Peyer's patch (tissue), 4 donors: ENCODE data around the gene ZNFX1. TPM values are rescaled to one million over a fixed set of nuclear protein-coding genes. Genes with fewer than 3 reads are reported as not detected.

Experiments
- DNase-seq, 3 donors: peaks; one replicate each; pipeline ENCODE4 v3.0.0-alpha.2; 2017 to 2019
- H3K27ac ChIP-seq, 4 donors: fragments of 200-600 bp; sonication (generic); one replicate each; pipeline ENCODE4 v1.5.1; 2016 to 2019
- H3K27me3 ChIP-seq, 2 donors: fragments of 200-600 bp; sonication (generic); one replicate each; pipeline ENCODE4 v1.5.1; 2019
- H3K36me3 ChIP-seq, 3 donors: fragments of 200-600 bp; sonication (generic); one replicate each; pipeline ENCODE4 v1.5.1; 2016 to 2019
- H3K4me1 ChIP-seq, 4 donors: fragments of 200-600 bp; sonication (generic); one replicate each; pipeline ENCODE4 v1.5.1; 2016 to 2019
- H3K4me3 ChIP-seq, 4 donors: fragments of 200-600 bp; sonication (generic); 1 replicate in 3 of 4; 2 replicates in 1 of 4; pipeline ENCODE4 v1.5.1; 2016 to 2019; ENCODE audit warnings: mild to moderate bottlenecking in 1 of 4
- H3K9me3 ChIP-seq, 4 donors: fragments of 200-600 bp; sonication (generic); one replicate each; pipeline ENCODE4 v1.5.1; 2016 to 2019; ENCODE audit warnings: mild to moderate bottlenecking in 1 of 4
- CTCF ChIP-seq, 6 experiments: fragments of 450-650 bp in 4 of 6; fragments of 200-600 bp in 2 of 6; sonication (generic) in 1 of 6; IDR thresholded peaks; one replicate each; pipeline ENCODE4 v1.5.1; 2017 to 2019; ENCODE audit warnings: antibody characterized with exemption in 6 of 6, mild to moderate bottlenecking in 3 of 6, moderate library complexity in 1 of 6
- POLR2A ChIP-seq, 2 donors: fragments of 450-650 bp; IDR thresholded peaks; one replicate each; pipeline ENCODE4 v1.5.1; 2017; ENCODE audit warnings: antibody characterized with exemption in 2 of 2, mild to moderate bottlenecking in 2 of 2, moderate library complexity in 2 of 2
- total RNA-seq, 4 donors: library from RNA; depleted of rRNA; stranded (reverse); fragments of >200 nt; gene quantifications; one replicate each; pipeline ENCODE4 v1.1.0, GENCODE V29; 2016

Gene ZNFX1
- total RNA-seq, 4 donors from 2014 or later = 33.4 to 40.3 (median 36.4) TPM

GRCh38 chr20:49286689-49287551 is 9.1 kb upstream of the ZNFX1 start:
- H3K27ac ChIP-seq = no peak overlapping the region
- TF ChIP-seq CTCF (IDR thresholded peaks at IDR 0.05) (no peak), POLR2A (IDR thresholded peaks at IDR 0.05) (no peak)
- DNase-seq = no peak
- H3K4me1 ChIP-seq = no peaks in the 10 kb centered on the region
- H3K4me3 ChIP-seq = no peak overlapping the region
- no peaks in the 10 kb centered on the region for H3K27me3 ChIP-seq
- peaks cover 0 to 100% (median 13%) of the 10 kb centered on the region in 3 donors for H3K36me3 ChIP-seq
- H3K9me3 ChIP-seq = peaks cover 0 to 34% (median 15%) of the 10 kb centered on the region in 4 donors

GRCh38 chr20:49285813-49286494 is 8.1 kb upstream of the ZNFX1 start:
- Histone ChIP-seq H3K27me3 (no peaks in the 10 kb centered on the region), H3K36me3 (peaks cover 0 to 100% (median 13%) of the 10 kb centered on the region in 3 donors), H3K4me3 (no peak overlapping the region), H3K27ac (no peak overlapping the region), H3K4me1 (no peaks in the 10 kb centered on the region), H3K9me3 (peaks cover 0 to 39% (median 19%) of the 10 kb centered on the region in 4 donors)
- TF ChIP-seq CTCF (IDR thresholded peaks at IDR 0.05) = no peak
- TF ChIP-seq POLR2A (IDR thresholded peaks at IDR 0.05) = no peak
- no peak for DNase-seq

GRCh38 chr20:49285233-49285668 is 7.4 kb upstream of the ZNFX1 start:
- H3K4me3 ChIP-seq = no peak overlapping the region
- no peak overlapping the region for H3K27ac ChIP-seq
- peaks cover 0 to 100% (median 13%) of the 10 kb centered on the region in 3 donors for H3K36me3 ChIP-seq
- no peak for TF ChIP-seq POLR2A (IDR thresholded peaks at IDR 0.05)
- TF ChIP-seq CTCF (IDR thresholded peaks at IDR 0.05) = no peak
- no peak for DNase-seq
- no peaks in the 10 kb centered on the region for H3K27me3 ChIP-seq
- H3K4me1 ChIP-seq = peaks cover 0 to 4% (median 0%) of the 10 kb centered on the region in 4 donors
- peaks cover 0 to 45% (median 21%) of the 10 kb centered on the region in 4 donors for H3K9me3 ChIP-seq

- peaks cover 0 to 49% (median 21%) of the 10 kb centered on the region in 4 donors for H3K9me3 ChIP-seq
- no peaks in the 10 kb centered on the region for H3K27me3 ChIP-seq
- TF ChIP-seq POLR2A (IDR thresholded peaks at IDR 0.05) (no peak), CTCF (IDR thresholded peaks at IDR 0.05) (no peak)
These were observed 7.0 kb upstream of the ZNFX1 start for GRCh38 chr20:49284818-49285217.

GRCh38 chr20:49283703-49284625 is 6.1 kb upstream of the ZNFX1 start:
- H3K36me3 ChIP-seq = peaks cover 0 to 96% (median 13%) of the 10 kb centered on the region in 3 donors
- peaks cover 0 to 13% (median 4%) of the 10 kb centered on the region in 4 donors for H3K4me1 ChIP-seq
- DNase-seq = no peak
- no peaks in the 10 kb centered on the region for H3K27me3 ChIP-seq
- no peak overlapping the region for H3K4me3 ChIP-seq
- TF ChIP-seq CTCF (IDR thresholded peaks at IDR 0.05) = no peak
- H3K27ac ChIP-seq = no peak overlapping the region
- H3K9me3 ChIP-seq = peaks cover 0 to 49% (median 21%) of the 10 kb centered on the region in 4 donors

More at GRCh38 chr20:49284818-49285217, 7.0 kb upstream of the ZNFX1 start:
- no peak overlapping the region for H3K27ac ChIP-seq
- H3K4me1 ChIP-seq = peaks cover 0 to 8% (median 2%) of the 10 kb centered on the region in 4 donors
- H3K4me3 ChIP-seq = no peak overlapping the region
- peaks cover 0 to 100% (median 13%) of the 10 kb centered on the region in 3 donors for H3K36me3 ChIP-seq
- DNase-seq = no peak
